Glutamatergic neuron (in vitro differentiated cells): Measurements from ENCODE around the gene SMG6. TPM values are rescaled to one million over a fixed set of nuclear protein-coding genes. Genes with fewer than 3 reads are reported as not detected.

Source experiments
- DNase-seq: peaks from one replicate; pipeline ENCODE4 v3.0.0; 2022
- H3K27ac Mint-ChIP-seq: one replicate; pipeline ENCODE4 v1.8.0; 2020; ENCODE audit warnings: mild to moderate bottlenecking, mixed read lengths, inconsistent platforms; ENCODE audit not compliant: unreplicated experiment
- H3K27me3 Mint-ChIP-seq: one replicate; pipeline ENCODE4 v1.8.0; 2020; ENCODE audit warnings: mild to moderate bottlenecking, moderate library complexity, mixed read lengths, inconsistent platforms; ENCODE audit not compliant: unreplicated experiment
- H3K36me3 Mint-ChIP-seq: one replicate; pipeline ENCODE4 v1.8.0; 2020; ENCODE audit warnings: mild to moderate bottlenecking, mixed read lengths, inconsistent platforms; ENCODE audit not compliant: unreplicated experiment
- H3K4me1 Mint-ChIP-seq: one replicate; pipeline ENCODE4 v1.8.0; 2020; ENCODE audit warnings: mild to moderate bottlenecking, low read depth, mixed read lengths, inconsistent platforms; ENCODE audit not compliant: unreplicated experiment
- H3K4me3 Mint-ChIP-seq: one replicate; pipeline ENCODE4 v1.8.0; 2020; ENCODE audit warnings: mild to moderate bottlenecking, mixed read lengths, inconsistent platforms; ENCODE audit not compliant: unreplicated experiment
- H3K9me3 Mint-ChIP-seq: one replicate; pipeline ENCODE4 v1.8.0; 2020; ENCODE audit warnings: mild to moderate bottlenecking, moderate library complexity, mixed read lengths, inconsistent platforms; ENCODE audit not compliant: unreplicated experiment
- total RNA-seq: library from RNA; stranded (reverse); fragmentation: NEBNext Ultra II Directional; extraction: Animal tissue kit (Norgen Biotek cat#: 25700); gene quantifications from one replicate; pipeline ENCODE4 v1.2.1, GENCODE V29; 2021; ENCODE audit not compliant: unreplicated experiment
- TF ChIP-seq, protein P1 (sequence below): fragments of 200-600 bp; sonication (generic); IDR thresholded peaks from one replicate; pipeline ENCODE4 v1.5.0; 2021; ENCODE audit not compliant: partially characterized antibody, unreplicated experiment

Gene SMG6
- total RNA-seq, 1 donor from 2014 or later = 42.7 TPM

DNA sequence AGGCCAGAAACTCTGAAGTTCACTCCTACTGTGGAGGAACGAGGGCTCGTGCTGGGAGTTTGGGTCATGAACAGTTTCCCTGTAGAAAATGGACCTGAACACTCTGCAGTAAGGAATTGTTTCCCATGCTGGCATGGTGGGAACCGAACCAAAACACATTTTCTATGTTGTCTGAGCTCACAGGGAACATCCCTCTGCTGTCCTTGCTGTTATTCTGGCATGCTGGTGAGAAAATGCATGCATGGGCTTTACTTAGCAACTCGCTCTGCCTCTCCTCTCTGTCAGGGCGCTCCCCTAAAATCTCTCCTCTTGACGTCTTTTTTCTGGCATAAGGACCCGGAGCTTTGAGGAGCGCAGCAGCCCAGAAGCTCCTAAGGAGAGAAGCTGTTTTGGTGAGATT, 283.9 kb downstream of the SMG6 start:
- no peak for DNase-seq
- peaks cover 23% of the 10 kb centered on the region for H3K9me3 Mint-ChIP-seq
- TF ChIP-seq, protein P1, sequence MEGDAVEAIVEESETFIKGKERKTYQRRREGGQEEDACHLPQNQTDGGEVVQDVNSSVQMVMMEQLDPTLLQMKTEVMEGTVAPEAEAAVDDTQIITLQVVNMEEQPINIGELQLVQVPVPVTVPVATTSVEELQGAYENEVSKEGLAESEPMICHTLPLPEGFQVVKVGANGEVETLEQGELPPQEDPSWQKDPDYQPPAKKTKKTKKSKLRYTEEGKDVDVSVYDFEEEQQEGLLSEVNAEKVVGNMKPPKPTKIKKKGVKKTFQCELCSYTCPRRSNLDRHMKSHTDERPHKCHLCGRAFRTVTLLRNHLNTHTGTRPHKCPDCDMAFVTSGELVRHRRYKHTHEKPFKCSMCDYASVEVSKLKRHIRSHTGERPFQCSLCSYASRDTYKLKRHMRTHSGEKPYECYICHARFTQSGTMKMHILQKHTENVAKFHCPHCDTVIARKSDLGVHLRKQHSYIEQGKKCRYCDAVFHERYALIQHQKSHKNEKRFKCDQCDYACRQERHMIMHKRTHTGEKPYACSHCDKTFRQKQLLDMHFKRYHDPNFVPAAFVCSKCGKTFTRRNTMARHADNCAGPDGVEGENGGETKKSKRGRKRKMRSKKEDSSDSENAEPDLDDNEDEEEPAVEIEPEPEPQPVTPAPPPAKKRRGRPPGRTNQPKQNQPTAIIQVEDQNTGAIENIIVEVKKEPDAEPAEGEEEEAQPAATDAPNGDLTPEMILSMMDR = no peak
- H3K4me1 Mint-ChIP-seq = peaks cover 48% of the 10 kb centered on the region
- H3K36me3 Mint-ChIP-seq = no peaks in the 10 kb centered on the region
- peak overlapping the region; percentile 83 for H3K4me3 Mint-ChIP-seq
- H3K27ac Mint-ChIP-seq = peak overlapping the region; percentile 99
- H3K27me3 Mint-ChIP-seq = peaks cover 33% of the 10 kb centered on the region

GRCh38 chr17:2018716-2019510, 284.7 kb downstream of the SMG6 start:
- H3K27ac Mint-ChIP-seq = peak overlapping the region; percentile 99
- TF ChIP-seq, protein P1 = no peak
- H3K36me3 Mint-ChIP-seq = no peaks in the 10 kb centered on the region
- DNase-seq = peak; percentile 79
- H3K27me3 Mint-ChIP-seq = peaks cover 35% of the 10 kb centered on the region
- H3K4me3 Mint-ChIP-seq = peak overlapping the region; percentile 83
- peaks cover 23% of the 10 kb centered on the region for H3K9me3 Mint-ChIP-seq
- H3K4me1 Mint-ChIP-seq = peaks cover 49% of the 10 kb centered on the region

DNA sequence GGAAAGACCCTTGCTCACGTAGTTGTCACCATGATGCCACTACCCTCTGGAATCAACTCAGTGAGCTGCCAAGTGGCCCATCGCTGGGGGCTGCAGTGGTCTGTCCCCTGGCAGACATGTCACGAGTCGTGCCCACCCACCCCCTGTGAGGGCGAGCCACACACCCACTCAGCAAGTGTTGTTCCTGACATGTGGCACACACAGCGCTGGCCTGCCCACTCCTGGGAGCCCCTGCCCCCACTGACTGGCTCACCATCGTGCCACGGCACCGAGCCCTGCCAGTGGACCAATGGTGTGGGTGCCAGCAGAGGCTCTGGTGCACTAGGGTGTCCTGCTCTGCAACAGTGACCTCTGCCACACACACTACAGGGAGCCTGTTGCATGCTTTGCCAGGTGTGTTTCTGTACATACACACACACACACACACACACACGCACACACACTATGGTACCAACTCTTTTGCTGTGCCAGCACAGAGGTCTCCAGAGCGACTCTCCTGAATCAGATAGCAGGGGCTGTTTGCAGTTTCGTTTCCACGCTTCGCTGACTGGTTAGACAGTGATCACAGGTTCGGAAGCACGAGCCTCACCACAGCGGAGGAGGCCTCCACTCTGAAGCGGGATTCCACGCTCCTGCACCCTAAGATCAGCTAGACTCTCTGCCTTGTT, 286.2 kb downstream of the SMG6 start:
- Mint-ChIP-seq H3K4me3 (peak overlapping the region; percentile 83), H3K9me3 (peaks cover 27% of the 10 kb centered on the region), H3K27me3 (peaks cover 39% of the 10 kb centered on the region), H3K4me1 (peaks cover 52% of the 10 kb centered on the region), H3K27ac (peak overlapping the region; percentile 99), H3K36me3 (no peaks in the 10 kb centered on the region)
- TF ChIP-seq, protein P1 = no peak
- no peak for DNase-seq

DNA sequence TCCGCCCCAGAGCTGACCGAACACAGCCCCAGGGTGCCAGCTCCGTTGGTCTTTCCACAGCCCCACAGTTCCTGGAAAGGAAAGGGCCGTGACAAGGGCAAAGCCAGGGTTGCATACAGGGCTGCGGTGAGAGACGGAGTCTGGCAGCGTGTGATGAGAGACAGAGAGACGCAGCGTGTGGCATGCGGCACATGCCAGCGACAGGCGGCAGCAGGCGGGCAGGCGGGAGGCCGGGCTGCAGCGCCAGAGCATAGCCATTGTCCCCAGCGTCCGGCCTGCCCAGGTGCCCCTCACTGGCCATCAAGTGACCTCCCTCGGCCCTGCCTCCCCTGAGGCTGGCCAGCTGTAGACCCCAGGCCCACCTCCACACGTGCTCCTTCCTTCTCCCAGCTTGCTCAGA, 287.1 kb downstream of the SMG6 start:
- H3K27ac Mint-ChIP-seq = peak overlapping the region; percentile 28
- H3K4me1 Mint-ChIP-seq = peaks cover 58% of the 10 kb centered on the region
- peaks cover 27% of the 10 kb centered on the region for H3K9me3 Mint-ChIP-seq
- H3K36me3 Mint-ChIP-seq = no peaks in the 10 kb centered on the region
- peak overlapping the region; percentile 25 for H3K4me3 Mint-ChIP-seq
- TF ChIP-seq, protein P1 = no peak
- DNase-seq = no peak
- H3K27me3 Mint-ChIP-seq = peaks cover 39% of the 10 kb centered on the region

GRCh38 chr17:2015314-2015713, 288.3 kb downstream of the SMG6 start:
- Mint-ChIP-seq H3K27ac (peak overlapping the region; percentile 52), H3K4me3 (no peak overlapping the region), H3K9me3 (peaks cover 24% of the 10 kb centered on the region), H3K36me3 (no peaks in the 10 kb centered on the region), H3K4me1 (peaks cover 48% of the 10 kb centered on the region), H3K27me3 (peaks cover 37% of the 10 kb centered on the region)
- TF ChIP-seq, protein P1 = no peak
- DNase-seq = no peak
